Stimulated activated CD4-positive, alpha-beta T cell treated with anti-CD3 and anti-CD28 coated beads, Interleukin-15, amount 100 ng/mL, for 48 hours (primary cell): ENCODE data around the gene FSHR.

Experiments used
- DNase-seq, 2 donors: peaks; one replicate each; pipeline ENCODE4 v3.0.0-alpha.2; 2020; ENCODE audit warnings: low read depth in 2 of 2

Gene FSHR

DNA sequence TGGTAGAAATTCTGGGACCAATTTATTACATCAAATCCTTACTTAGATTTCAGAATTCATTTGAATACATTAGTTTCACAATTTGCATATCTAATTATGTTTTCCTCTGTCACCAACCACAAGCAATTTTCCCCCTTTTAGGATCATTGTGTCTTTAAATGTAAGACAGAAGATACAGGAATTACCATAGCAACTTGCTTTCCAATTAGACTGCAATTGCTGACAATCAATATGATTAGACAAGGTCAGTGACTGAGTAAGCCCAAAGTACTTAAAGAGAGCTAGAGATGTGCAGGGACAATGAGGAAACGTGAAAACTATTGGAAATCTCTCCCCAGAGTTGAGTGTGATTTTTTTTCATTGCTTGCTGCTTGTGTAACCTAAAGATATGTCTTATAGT, 121.4 kb downstream of the FSHR start:
- DNase-seq, result no peak

DNA sequence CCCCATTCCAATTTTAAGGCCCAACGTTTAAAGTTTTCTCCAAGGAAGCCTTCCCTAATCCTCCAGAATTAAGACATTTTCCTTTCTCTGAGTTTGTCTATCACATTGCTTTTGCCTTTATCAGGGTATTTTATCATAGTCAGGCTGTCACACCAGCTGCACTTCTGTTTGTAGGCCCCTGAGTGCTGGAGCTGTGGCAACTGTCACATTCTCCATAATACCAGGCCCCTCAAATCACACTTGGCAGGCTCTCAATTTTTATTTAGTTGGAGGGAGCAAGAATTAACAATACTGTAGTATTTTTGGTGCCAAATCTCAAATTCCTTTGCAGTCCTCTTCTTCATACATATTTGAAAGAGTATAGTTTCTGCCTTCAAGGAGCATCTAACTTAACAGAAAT, 122.2 kb downstream of the FSHR start:
- no peak for DNase-seq

DNA sequence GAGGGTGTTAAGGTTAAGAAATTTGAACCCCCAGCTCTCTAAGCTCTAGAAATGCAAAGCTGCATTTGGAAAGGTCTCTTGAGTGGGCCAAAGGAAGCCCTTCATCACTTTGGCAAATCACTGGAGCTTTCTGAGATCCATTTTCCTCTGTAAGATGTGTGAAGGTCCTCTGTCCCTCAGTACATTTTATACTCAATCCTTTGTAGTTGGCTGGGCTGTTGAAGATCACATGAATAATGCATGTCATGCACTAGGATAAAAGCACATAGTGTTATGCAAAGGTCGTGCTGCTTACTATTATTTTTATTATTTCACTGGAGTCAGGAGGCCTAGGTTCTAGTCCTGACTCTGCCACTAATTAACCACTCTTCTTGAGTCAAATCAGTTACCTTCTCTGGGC, 124.9 kb downstream of the FSHR start:
- DNase-seq, result no peak

DNA sequence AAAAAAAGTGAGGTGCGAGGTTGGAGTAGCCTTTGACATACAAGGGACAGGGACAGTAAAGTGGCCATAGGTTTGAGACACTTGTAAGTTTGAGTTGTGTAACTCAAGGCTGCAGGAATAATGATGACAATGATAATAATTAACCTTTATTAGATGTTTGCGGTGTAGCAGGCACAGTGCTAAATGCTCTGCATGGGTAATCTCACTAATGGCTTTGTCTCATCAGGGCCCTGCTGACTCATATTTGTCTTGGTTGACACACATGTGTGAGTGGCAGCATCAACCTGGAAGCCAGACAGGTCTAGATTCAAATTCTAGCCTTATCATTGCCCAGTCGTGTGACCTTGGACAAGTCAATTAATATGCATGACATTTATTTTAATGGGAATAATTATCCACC, 126.2 kb downstream of the FSHR start:
- DNase-seq, result no peak

DNA sequence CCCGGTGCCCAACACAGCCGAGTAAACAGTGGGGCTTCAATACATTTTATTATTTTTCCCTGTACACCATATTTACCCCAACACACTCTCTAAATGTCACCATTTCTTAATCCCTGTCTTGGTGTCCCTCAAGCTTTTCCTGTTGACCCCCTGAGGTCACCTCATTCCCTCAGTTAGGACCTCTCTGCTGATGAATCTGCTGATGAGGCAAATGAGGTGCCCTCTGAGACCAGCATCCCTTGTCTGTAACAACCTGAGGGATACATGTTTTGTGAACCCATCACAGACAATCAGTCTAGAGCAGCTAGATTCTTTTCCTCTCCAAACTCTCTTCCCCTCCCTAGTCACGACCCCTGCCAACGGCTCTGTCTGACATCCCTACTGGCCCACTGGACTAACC, 127.6 kb downstream of the FSHR start:
- no peak for DNase-seq

DNA sequence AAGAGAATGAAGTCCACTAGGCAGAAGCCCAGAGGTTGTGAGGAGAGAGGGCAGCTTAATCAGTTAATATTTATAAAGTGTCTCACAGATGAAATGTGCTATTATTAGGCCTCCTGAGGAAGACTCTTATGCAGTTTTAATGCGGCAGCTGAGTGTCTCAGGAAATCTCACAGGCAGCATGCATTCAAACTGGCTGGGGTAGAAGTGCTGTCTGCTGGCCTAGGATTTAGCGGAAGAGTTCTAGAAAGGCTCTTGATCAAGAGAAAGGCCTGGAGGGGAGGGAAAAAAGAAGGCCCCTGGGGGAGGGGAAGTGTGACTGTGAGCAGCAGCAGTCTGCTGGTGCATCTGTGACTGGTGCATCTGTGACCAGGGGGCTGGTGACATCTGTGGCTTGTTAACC, 133.0 kb downstream of the FSHR start:
- no peak for DNase-seq

DNA sequence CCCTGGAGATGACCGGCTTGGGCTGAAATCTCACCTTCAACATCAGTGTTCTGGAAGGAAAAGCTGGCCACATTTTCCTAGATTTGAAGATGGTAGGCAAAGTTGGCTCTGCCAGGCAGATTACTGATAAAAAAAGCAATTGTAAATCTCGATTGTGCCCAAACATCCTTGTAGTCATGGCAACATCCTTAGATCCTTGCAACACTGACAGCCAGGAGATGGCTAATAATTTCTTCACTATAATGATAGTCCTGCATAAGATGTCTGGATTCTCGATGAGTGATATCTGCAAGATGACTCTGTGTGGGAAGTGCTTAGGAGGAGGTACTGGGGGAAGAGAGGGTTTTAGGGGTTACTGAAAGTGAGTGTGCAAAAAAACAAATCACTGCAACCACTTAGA, 149.1 kb downstream of the FSHR start:
- no peak for DNase-seq

DNA sequence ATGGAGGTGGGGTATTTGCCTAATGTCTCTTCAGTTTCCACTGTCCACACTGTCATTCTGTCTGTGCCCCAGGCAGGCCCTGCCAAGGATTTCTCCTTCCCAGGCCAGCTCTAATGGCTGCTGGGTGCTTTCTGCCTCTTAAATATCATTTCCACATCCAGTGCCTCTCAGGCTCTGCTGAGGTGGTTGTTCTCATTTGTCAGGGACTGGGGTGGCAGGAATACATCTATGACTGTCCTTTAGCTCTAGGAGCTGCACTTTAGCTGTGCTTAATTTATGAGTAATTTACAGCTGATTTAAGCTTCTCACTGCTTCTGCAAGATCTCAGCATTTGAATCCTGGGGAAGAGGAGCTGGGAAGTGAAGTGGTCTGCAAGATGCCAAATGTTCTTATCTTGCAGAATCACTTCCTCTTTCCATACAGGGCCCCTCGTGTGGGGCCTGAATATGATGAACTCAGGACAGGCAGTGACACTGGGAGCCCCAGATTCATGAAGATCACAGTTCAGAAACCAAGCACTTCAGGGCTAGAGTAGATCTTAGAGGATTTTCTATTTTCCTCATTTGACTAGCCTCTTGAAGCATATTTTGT, 150.2 kb downstream of the FSHR start:
- DNase-seq, result no peak

DNA sequence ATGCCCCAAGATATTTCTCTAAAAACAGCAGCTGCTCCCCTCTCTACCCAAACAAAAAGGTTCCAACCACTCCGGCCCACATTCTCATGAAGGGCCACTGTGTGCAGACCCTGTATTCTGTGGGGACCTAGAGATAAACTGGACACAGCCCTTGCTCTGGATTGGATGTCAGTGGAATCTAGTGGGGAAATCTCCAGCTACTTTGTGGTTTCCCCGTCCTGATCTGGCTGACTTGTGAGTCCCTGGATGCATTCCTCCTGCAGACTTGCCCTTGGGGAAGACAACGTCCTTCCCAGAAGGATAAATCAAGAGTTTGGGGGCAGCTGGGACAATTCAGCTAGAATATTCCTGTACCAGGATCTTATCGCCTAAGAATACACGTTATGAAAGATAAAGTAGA, 151.1 kb downstream of the FSHR start:
- no peak for DNase-seq

DNA sequence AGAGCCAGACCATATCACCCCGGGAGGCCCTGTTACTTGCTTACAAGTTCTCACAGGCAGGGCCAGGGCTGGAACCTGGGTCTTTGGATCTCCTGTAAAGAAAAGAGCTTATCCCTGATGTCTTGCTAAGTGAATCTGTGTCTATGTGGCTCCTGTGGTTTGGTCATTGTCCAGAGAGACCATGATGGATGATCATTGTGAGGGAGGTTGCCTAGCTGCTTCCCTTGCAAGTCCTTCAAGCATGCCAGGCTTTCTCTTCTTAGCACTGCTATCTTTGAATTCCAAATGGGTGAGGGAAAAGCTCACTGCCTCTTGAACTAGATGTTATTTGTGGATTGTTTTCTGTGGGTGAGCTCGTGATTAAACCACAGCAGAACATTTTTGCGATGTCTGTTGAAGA, 151.6 kb downstream of the FSHR start:
- DNase-seq, result no peak

DNA sequence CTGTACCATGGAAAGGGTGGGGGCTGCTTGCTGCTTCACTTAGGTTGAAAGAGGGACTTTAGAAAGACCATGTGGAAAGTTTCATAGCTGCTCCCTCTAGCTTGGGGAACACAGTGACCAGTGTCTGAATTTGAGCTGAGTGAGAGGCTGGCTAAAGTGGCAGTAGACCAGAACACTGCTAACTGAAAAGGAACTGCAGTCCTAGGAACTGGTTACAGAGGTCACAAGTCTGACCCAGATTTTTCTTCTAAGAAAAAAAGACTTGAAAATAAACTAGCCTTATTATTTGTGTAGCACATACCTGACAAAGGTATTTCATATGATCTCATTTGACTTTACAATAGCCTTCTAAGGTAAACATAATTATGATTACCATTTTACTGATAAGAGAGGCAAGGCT, 153.6 kb downstream of the FSHR start:
- no peak for DNase-seq

DNA sequence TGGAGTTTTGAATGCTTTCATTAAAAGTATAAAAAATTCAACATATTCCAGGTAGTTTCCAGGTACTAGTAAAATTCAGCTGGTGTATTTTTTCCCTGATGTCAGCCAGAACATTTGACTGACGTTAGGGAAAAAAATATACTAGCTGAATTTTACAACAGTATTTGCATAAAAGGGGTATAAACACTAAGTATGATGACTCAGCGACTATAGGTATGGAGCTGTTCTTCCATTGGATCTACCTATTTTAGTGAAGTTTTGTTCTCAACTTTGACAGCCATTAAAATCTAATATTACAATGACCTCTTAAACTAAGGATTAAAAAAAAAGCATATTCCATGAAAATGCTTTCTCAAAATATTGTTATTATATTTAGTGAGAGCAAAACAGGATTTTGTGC, 155.9 kb downstream of the FSHR start:
- DNase-seq, result no peak

DNA sequence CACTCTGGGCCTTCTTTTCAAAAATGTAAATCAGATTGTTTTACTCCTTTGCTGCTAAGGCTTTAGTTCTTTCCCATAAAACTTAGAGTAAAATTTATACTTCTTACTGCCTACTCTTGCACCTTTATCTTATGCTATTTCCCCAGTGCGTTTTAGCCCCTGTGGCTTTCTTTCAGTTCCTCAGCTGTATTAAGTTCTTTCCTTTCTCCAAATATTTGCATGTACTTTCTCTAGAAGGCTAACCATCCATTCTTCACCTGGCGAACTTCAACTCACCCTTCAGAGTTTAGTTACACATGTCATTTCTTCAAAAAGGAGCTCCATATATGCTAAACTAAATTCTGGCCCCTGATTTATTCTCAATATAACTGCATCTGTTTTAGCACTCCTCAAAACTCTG, 160.7 kb downstream of the FSHR start:
- DNase-seq, result no peak

DNA sequence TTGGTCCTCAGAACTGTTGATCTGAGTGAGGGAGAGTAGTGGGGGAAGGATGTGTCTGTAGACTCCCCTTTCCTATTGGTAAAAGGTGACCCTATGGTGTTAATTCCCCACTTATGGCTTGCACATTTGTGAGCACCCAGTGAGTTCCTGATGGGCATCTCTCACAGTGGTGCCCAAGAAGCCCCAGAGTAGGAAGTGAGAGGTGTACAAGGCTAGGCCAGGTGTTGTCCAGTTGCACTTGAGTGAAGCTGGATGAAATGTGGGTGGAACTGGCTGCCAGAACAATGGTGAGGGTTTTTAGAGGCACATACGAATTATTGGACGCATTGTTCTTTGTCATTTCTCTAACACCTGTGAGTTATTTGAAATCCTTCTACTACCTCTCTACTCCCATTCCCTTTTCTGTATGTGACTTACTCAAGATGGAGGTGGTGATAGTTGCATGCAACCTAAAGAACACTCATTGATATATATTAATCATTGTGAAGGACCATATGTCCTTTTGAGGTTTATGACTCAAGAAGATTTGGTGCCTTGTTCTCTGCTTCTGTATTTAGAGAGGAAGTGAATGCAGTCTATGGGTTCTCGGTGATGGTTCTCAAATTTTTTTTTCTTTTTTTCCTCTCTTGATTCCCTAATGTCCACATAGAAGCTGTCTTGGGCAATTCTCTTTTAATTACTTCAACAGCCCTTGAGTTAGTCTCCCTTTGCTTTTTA, 162.7 kb downstream of the FSHR start:
- no peak for DNase-seq

DNA sequence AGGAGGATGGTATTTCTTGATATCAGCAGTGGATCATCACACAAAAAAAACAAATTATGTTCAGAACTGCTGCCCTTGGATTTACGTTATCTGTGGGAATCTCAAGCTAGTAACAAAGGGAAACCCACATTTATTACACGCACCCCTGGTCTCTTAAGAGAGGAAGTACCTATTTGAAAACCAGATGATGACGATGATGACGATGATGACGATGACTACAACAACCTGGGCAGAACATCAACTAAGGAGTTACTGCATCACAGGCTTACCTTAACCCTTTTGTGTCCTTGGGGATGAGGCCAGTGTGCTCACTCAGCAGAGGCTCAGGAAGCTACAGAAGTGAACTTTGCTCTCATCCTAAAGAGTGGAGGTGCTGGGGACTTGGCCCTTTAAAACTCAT, 169.4 kb downstream of the FSHR start:
- no peak for DNase-seq

DNA sequence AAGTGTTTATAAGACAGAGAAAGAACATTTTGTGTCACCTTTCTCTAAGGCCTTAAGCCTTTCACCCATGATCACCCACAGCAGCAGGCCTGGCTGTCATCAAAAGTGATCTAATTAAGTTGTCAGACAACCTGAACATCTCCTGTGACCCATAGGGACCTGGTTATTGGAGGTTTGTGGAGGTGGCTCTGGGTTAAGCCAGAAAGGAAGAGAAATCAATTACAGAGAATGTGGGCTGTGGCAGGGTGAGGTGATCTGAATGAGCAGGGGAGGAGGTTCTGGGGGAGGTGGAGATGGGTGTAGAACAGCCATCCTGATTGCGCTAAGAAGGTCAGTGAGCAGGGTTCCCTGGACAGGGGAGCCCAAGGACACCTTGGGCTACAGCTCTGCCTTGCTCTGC, 170.8 kb downstream of the FSHR start:
- DNase-seq, result no peak

DNA sequence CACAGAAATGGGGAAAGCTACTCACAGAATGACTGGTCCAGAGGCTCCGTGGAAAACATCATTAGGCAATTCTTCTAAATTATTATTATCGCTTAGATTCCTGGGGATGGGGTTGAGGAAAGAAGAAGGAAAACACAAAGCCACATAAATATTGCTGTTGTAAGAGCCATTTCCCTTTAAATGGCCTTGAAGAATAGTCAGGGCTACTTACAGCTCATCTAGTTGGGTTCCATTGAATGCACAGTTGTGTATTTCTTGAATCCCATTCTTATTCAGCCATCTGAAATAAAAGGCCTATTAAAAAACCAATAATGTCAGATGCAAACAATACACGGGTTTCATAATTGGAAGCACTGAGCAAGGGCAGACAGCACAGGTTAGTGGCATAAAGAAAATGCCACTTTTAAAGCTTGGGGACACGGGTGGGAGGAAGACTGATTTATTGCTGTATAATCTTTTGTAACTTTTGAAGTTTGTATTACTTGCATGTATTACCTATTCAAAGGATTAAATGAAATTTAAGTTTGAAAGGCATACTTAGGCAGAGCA, 171.4 kb downstream of the FSHR start:
- DNase-seq, result no peak

DNA sequence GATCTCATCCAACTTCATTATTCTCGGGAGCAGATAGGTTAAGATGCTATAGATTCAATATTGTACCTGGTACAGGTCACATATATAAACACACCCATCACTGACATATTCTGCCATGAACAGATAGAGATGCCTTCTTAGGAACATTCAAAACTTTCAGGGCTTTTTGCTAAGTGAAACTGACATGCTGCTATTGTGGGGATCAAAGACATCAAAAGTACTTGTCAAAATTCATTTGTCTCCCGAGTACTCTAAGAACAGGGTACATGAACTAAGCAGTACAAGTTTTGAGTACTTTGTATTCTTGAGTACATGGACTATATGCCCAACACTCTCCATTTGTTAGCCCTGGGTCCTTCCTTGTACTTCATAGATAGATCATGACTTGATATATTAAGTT, 173.5 kb downstream of the FSHR start:
- DNase-seq, result no peak

DNA sequence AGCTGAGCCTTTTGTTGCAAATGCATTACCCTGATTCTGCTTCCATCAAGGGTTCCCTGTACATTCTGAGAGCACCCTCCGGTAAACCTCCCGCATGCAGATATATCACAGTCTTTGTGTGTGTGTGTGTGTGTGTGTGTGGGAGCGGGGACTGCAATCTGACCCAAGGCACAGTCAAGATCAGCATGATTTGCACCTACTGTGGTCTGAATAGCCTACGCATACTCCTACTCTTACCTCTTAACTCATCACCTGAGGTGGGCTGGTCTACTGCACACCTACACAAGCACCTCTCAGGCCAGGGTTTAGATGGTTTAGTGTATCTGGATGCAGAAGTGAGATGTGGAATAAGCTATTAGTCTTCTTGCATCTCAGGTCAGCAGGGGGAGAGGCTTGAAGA, 174.6 kb downstream of the FSHR start:
- no peak for DNase-seq

DNA sequence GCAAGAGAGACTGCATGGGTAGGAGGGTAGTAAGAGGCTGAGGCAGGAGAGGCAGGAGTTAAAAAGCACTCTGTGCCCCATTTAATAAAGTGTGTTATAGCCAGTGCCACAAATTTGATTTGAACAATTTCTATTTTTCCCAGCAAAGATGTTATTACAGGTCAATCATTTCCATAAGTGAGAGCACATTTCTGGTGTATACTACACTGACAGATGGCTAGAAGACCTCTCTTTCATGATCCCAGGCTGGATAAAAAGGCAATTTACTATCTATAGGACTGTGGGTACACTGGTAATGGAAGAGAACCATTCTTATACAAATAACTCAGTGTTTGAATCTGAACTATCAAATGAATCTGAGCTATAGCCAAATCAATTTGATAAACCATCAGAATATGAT, 176.2 kb downstream of the FSHR start:
- DNase-seq, result no peak

DNA sequence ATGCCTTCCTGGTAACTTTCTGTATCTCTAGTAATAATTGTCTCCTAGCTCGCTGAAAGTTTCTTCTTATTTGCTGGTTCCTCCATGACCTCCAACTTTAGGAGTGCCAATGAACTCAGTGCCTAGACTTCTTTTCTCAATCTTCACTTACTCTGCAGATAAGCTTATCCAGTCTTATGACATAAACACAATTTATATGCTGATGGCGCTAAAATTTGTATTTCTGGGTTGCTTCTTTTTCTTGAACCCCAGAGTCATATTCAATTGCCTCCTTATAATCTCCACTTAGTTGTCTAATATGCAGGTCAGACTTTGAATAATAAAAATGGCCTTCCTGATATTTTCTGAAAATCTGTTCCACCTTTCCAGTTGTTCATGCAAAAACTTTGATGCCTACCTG, 182.5 kb downstream of the FSHR start:
- no peak for DNase-seq

DNA sequence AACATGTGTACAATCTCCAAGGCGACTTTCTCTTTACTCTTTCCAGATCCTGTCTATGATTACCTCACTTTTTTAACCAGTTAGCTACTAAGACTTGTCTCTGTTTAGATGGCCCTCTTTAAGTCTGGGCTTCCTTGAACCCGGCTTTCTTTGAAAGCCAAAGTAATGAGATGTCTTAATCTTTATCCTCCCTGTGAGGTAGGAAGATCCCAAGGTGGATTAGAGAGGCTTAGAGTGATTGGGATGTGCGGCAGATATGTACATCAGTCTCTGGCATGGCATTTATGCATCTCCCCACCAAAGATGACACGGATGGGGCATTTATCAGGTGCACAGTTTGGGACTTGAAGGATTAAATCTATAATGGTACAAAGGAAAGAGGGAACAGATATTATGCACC, 186.3 kb downstream of the FSHR start:
- no peak for DNase-seq

DNA sequence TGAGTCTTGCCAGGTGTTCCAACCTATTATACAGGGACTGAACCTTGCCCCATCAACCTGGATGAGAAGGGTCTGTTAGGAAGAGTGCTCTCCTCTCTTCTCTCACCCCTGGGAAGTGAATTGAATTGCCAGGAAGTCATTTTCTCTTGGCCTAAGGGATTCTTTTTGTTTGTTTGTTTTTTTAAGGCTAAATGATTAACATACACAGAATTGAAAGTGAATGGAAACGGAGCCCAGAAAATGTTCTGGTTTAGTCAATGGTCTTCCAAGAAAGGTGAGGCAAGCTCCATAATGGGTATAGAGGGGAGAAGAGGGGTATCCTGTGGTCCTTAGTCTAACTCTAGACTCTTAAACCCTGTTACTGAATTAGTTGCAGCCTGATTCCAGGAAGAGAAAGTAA, 189.1 kb downstream of the FSHR start:
- no peak for DNase-seq

DNA sequence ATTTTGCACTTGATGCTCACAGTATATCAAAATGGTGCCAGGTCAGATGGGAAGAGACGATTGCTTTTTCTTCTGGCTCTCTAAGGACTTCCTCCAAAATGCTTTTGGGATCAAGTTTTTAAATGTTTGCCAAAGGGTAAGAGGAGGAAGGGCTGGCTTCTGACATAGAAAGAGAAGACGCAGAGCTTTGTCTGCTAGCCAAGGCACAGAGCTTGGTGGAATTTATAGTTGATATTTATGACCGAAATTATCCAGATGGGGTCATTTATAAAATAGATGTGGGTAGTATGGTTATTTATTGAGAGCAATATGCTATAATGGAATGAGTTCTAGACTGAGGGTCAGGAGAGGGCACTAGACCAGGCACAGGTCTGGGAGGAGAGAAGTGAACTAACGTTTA, 193.3 kb downstream of the FSHR start:
- DNase-seq, result no peak
